Embryonic facial prominence (tissue), 1 donor: ENCODE measurements around the gene DNAJC8.

ENCODE experiments used
- DNase-seq: peaks from one replicate; pipeline ENCODE4 v3.0.0-alpha.2; 2016; ENCODE audit errors: extremely low spot score

Gene DNAJC8

DNA sequence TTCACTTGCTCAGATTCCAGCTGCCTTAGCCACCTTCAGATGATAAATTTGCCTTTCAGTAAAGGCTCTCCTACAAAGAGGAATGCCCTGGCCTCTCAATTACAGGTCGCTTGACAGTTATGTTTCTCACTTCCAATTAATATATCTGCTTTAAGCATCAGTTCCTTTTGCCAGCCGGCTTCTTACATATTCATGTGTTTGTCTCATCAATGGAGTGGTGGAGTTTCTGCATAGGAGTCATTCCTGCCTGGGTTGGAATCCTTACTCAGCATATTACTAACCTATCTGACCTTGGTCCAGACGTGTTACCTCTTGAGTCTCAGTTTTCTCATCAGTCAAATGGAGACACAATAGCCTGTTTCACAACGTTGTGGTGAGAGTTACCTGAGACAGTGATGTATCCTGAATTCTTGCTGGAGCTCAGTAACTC is 17.1 kb upstream of the DNAJC8 start:
- DNase-seq, result no peak

DNA sequence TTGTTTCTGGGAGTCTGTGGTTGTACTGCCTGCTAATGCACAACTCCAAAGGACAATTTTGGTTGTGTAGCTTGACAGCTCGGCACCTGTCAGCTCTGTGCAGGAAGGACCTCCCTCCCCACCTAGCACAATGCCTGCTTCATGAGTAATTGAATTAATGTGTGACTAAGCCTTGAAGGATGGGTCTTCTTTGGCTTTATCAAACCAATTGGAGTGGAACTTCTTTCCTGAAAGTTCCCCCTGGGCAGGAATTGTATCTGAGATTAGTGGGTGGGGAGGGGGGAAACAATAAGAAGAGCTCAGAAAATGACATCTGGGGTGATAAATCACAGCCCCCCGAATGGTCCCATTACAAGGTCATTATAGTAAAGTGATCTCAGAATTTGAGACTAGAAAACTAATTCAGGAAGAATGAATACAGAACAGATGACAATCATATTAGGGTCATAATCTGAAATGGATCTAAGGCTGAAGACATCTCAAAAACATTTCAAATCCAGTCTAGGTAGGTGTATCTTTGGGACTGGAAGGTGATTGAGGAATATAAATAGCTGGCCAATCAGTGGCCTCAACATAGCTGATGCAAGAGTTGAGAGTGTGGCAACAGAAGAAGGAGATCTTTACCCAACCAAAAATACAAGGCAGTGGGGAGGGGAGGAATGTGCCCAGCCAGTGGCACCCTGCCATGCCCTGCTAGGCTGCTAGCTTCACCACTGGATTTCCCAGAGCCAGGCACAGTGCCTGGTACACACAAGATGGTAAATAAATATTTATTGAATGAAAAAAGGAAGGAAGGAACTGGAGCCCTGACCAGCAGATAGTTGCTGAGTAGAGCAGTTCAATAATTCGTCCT is 16.4 kb upstream of the DNAJC8 start:
- DNase-seq, result no peak

DNA sequence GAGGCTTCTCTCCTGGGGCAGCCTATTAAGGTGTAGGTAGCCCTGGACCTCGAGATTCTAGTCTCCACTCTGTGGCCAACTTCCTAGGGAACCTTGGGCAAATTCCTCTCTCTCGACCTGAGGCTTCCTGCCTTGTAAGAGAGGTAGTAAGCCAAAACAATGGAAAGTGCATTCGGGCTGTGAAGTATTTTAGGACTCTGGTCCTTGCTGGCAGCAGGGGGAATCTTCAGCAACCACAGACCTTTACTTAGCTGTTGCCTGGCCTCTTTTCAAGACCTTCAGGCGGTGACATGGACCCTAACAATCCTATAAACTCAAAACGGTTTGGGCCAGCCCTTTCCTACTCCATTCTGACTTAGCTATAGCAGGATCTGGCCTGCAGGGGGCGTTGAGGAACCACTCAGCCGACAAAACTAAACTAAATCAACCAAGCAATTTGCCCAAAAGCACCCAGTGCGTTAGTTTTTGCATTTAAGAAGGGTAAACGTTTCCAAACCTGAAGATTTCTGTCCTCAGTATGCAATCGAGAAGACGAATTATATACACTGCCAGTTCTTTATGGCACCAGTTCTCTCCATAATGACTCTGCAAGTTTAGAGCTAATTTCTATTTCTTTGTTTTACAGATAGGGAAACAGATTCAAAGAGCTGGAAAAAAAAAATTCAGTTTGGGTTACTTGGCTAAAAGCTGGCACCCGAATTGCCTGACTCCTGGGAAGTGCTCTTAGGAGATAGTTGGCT is 15.6 kb upstream of the DNAJC8 start:
- DNase-seq, result peak; percentile 31

DNA sequence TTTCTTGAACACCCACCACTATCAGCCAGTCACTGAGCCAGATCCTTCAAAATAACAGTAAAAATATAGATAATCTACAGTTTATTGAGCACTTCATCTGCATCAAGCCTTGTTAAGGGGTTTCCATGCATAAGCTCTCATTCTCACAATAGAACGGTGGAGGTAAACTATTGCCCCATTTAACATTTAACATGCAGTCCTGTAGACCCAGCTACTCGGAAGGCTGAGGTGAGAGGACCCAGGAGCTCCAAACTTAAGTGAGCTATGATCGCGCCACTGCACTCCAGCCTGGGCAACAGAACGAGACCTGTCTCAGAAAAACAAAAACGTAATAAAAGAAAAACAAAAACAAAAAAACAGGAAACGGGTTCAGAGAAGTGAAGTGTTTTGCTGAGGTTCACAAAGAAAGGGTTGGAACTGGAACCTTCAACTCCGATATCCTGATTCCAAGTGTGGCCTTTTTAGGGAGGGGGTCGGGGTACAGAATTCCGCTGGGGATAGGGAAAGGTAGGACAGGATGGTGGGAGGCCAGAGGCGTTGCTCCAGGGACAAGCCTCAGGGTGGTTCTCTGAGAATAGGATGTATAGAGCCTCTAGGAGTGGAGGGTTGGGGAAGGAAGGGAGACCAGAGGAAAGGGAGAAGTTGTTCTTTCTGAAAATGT is 14.9 kb upstream of the DNAJC8 start:
- DNase-seq, result no peak

DNA sequence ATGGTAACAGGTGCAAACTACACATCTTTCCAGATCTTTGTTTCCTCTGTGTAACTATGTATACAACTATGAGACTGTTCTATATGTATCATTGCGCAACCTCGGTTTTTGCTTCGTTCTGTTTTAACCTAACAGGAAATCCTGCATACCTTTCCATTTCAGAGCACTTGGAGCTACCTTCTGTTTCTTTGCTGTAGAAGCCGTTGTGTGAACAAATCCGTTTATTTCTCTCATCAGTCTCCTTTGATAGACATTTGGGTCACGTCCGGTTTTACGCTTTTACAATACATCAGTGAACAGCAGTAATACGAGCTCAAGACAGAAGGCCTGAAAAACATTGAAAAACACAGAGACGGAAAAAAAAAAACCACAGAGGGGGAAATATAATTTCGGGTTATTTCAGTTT is 13.6 kb upstream of the DNAJC8 start:
- DNase-seq, result no peak

DNA sequence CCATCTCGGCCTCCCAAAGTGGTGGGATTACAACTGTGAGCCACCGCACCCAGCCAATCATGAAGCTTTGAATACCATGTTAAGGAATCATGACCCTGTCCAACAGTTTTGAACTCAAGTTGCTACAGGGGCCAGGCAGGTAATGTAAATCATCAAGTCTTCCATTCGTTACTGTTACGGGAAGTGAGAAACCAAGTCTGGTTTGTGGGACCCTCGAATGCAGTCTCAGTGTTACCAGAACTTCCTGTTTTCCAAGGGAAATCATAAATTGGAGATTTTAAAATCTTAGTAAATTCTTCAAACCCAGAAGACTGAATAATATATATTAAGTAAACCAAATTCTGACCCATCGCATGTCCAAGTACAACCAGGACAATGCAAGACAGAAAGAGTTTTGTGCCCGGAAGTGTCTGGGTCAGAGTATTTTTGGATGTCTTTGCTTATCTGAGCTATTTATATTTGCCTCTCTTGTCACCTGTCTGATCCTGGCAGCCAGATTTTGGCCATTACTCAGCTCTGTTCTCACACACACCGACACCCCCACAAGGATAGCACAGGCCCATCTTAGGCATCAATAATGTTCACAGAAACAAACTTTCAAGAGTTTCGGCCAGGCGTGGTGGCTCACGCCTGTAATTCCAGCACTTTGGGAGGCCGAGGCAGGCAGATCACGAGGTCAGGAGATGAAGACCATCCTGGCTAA is 11.9 kb upstream of the DNAJC8 start:
- no peak for DNase-seq

DNA sequence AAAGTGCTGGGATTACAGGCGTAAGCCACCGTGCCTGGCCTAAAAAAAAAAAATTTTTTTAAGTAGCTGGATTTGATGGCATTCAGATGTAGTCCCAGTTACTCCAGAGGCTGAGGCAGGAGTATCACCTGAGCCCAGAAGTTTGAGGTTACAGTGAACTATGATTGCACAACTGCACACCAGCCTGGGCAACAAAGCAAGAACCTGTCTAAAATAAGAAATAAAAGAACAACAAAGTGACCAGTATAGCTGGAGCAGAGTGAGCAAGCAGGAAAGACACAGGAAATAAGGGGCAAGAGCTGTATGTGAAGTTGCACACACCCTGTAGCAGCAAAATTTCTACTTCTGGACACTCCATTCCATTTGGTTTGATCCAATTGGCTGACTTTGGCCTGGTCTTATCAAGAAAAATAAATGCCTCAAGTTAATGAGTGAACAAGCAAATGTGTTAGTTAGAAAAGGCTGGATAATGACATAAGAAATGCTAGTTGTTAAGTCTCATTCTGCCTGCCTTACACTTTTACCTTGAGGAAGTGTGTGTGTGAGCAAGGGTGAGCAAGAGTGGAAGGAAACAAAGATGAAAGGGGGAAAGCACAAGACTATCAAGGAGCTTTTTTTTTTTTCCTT is 11.0 kb upstream of the DNAJC8 start:
- no peak for DNase-seq

DNA sequence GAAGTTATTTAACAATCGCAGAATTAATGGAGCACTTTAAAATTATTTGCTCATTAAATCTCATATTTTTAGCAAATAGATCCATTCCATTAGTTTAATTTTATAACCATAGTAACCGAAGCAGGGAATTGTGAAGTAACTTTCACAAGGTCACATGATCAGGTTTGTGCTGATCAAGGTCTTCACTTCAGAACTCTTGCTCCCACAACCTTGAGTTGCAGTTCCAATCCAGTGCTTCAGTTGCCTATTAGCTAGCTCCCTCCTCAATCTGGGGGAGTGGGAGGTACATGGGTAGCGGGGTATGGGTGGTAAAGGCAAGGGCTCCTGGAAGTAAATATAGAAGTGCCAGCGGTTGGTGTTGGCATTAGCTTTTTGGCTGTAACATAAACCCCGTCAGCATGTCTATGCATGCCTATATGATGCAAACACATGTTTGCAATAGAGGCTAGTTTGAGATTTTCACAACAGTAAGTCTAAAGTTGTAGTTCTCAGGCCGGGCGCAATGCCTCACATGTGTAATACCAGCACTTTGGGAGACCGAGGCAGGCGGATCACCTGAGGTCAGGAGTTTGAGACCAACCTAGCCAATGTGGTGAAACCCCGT is 8.9 kb upstream of the DNAJC8 start:
- DNase-seq, result no peak

DNA sequence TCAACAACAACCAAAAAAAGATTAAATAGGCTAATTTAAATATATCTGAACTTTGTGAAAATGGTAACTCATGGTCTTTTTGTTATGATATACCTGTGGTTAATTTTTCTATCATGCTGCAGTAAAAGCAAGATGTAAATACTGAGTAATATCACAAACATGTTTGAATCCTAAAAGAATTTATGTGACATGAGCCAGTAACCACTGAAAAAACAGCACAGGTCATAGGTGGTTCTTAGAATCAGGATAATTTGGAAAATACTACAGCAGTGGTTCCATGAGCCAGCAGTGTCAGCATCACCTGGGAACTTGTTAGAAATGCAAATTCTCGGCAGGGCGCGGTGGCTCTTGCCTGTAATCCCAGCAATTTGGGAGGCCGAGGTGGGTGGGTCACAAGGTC is 7.2 kb upstream of the DNAJC8 start:
- no peak for DNase-seq

DNA sequence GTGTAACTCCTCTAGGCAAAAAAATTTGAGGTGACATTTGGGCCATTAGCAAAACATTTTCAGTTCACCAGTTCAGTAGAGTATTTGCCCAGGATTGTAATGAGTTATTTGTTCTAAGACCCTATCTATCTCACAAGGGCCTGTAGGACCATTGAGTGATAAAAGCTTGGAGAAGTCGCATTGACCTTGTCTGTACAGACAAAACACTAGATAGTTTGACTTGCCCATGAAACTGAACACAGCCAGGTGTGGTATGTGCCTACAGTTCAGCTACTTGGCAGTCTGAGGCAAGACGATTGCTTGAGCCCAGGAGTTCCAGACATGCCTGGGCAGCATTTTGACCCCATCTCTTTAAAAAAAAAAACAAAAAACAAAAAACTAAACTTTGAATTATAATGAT is 6.2 kb upstream of the DNAJC8 start:
- no peak for DNase-seq

DNA sequence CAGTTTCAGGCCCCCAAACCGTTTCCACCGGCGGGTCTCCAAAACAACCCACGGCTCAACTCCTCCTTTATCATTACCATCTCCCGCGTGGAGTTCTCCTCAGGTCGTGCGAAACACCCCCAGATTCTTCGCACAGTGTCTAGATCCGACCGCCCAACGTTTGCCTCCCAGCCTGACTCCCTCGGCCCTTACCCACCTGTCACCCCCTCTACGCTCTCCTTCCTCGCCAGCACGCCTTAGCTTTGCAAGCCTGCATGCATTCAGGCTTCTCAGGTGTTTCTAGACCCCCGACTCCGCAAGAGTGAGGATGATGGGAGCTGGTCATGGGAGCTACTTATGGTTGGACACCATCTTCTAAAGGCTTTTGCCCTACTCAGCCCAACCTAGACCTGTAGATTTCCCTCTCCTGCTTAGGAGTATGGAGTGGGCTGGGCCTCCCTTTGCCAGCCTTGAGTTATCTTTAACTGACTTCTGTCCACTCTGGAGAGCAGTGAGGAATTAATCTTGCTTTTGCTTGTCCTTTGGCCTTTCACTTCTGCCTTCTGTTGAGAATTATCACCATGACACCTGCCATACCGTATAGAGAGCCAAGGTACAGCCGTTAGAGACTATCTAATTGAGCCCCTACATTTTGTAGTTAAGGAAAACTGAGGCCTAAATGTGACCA is 4.0 kb upstream of the DNAJC8 start:
- DNase-seq, result no peak

DNA sequence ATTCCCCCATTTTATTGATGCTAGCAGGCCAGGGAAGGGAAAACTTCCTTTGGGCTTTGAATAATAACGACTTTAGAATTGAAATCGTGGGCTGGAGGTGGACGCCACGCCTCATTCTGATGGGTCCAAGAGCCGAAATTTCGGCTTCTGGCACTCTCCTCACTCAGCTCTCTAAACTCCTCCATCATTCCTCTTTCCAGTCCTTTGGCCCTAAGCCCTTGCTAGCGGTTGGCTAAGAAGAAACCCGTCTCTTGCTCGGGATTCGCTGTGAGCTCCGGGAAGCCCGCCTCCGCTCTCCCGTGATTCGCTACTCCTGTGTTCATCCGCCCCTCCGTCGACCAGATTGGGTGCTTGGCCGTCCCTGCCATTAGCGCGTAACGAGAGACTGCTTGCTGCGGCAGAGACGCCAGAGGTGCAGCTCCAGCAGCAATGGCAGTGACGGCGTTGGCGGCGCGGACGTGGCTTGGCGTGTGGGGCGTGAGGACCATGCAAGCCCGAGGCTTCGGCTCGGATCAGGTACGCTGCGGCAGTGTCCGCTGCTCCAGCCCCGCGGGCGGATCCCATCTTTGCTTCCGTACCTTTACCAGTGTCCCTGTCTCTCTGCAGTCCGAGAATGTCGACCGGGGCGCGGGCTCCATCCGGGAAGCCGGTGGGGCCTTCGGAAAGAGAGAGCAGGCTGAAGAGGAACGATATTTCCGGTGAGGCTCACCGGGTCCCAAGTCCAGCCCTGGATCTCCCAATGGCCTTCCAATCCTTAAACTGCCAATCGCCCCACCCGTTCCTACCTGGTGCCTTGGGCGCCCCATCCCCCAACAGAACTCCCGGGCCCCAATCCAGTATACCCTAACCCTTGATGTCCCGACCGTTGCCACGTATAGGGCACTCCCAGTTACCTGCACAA is 3.2 kb upstream of the DNAJC8 start, which contains the start of gene ATP5IF1:
TSS of gene ATP5IF1 (plus strand) at position 370 of the 901 bp plus-strand sequence. CDS start at position 430, 60 bp downstream.
- peak; percentile 97 for DNase-seq

DNA sequence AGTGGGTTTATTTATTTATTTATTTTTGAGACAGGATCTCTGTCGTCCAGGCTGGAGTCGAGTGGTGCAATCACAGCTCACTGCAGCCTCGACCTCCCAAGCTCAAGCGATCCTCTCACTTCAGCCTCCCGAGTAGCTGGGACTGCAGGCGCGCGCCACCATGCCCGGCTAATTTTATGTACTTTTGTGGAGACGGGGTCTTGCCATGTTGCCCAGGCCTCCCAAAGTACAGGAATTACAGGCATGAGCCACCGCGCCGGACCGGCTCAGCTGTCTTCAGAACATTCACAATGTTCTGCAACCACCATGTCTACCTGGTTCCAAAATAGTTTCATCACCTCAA is 406 bp upstream of the DNAJC8 start:
- no peak for DNase-seq

DNA sequence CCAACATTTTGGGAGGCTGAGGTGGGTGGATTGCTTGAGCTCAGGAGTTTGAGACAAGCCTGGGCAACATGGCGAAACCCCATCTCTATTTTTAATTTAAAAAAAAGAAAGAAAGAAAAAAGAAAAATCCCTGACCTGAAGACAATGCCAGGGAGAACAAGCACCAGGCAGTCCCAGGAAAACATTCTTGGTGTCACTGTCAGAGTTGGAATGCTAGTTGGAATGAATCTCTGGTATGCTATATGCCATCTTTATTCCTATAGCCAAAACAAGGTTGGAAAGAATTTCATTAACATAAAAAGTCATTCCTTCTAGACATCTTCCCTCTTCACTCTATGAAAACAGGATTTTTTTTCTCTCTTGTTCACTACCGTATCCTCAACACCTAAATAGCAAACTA is 2.8 kb downstream of the DNAJC8 start:
- DNase-seq, result no peak

DNA sequence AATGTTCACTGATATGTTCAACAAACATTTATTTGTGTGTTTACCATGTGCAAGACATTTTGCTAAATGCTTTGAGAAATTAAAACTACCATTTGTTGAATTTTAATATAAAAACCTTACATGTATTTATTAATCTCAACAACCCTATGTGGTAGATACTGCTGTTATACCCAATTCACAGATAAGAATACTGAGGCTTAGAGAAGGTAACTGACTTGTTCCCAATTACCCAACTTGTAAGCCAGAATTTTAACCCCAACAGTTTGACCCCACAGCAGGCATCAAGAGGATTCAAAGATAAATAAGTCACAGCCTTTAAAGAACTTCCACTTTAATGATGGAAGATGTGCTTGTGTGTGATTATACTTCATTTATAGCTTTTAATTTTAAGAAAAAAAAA is 3.7 kb downstream of the DNAJC8 start:
- no peak for DNase-seq

DNA sequence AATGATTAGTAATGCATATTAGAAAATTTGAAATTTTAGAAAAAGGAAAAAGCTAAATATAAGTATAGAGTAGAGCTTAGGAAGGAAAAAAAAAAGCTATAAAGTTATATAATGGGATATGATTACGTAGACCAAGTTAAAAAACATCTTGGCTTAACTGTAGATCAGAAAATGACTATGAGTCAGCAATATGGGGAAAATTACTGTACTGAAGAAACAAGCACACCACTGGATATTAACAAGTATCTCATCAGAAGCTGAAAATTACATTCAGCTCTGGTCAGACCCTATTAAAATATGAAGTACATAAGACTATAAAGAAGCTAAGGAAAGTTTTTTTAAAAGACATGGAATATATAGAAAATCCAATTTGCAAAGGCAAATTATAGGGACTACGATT is 19.5 kb downstream of the DNAJC8 start:
- no peak for DNase-seq

DNA sequence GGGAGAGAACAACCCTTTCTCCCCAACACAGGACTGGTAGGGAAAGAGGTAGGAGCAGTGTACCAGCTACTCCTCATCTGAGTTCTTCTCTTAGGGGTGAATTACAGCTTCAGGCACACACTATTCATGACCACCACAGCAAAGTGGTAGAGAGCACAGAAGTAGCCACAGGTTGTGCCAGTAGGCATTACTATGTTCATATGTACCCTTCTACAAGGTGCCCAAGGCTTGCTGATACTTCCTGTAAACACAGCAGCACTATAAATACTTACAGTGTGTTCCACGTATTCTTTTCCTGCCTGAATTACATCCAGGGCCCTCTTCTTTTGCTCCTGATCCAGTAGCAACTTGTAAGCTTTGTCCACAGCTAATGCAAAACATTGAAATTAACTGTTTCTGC is 23.1 kb downstream of the DNAJC8 start:
- DNase-seq, result no peak

DNA sequence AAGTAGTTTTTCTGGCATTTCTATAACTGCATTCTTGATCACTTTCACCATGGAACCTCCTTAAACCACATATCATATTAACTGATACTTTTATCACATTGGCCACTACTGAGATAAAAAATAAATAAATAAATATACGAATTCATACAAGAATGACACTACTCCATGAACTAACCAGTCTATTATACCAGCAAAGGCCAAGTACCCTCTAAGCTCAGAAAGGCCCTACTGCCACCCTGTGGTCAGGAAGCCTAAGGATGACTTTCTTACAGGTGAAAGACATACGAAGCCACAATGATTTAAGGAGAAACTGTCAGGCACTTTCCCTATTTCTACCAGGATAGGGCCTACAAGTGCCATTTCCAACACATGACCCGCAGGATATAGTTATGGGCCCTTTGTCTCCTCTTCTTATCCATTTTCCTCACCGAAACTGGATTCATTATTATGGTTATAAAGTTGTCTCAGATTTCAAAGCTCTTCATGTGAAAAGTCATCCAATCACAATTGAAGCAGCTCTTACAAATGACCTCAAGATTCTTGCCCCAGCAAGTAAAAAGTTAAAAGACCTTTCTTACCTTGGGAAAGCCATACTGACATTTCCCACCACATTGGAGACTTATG is 23.9 kb downstream of the DNAJC8 start:
- DNase-seq, result no peak

DNA sequence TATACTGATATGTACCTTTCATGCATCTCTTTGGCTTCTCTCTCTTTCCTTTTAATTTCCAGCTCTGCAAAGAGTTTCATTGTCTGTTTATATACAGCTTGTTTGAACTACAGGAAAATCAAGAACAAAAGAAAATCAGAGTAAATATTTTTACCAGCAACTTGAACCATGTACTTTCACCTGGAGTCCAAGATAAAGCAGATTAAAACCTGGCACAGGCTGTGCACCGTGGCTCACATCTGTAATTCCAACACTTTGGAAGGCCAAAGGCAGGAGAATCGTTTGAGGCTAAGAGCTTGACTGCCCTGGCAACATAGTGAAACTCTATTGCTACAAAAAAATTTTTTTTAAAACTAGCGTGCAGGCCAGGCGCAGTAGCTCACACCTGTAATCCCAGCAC is 27.6 kb downstream of the DNAJC8 start:
- DNase-seq, result no peak
